H1 (cell line): ENCODE results near the gene MUC2. TPM values are rescaled to one million over a fixed set of nuclear protein-coding genes. Genes with fewer than 3 reads are reported as not detected.

Source experiments
- CTCF ChIA-PET: fragments of 300-600 bp; sonication (Branson Sonifier 250); formaldehyde crosslinking; loops from one replicate; lab custom pipeline; 2021; ENCODE audit not compliant: partially characterized antibody; lab: Charles Lee
- POLR2A ChIA-PET: fragments of 300-600 bp; sonication (Branson Sonifier 250); formaldehyde crosslinking; loops from one replicate; lab custom pipeline; 2021; ENCODE audit warnings: inconsistent platforms; ENCODE audit not compliant: partially characterized antibody; lab: Charles Lee
- DNase-seq, 2 experiments: peaks; one replicate each; pipeline versions ENCODE4 v3.0.0 to v3.0.0-alpha.2; 2010 to 2022; ENCODE audit warnings: low spot score in 2 of 2, low read depth in 1 of 2, mixed read lengths in 1 of 2
- FAIRE-seq: peaks from 2 replicates; lab custom pipeline; 2011; peaks lifted over from hg19 to GRCh38; lab: Jason Lieb, UNC
- H2AFZ ChIP-seq: 2 replicates; pipeline ENCODE4 v1.8.1; 2012; ENCODE audit warnings: low read length, inconsistent platforms
- H2AK5ac ChIP-seq: 2 replicates; pipeline ENCODE4 v1.6.1; 2013; ENCODE audit warnings: low read depth, low read length
- H2BK120ac ChIP-seq: replicated peaks from 2 replicates; pipeline ENCODE3; 2013; ENCODE audit warnings: low read depth, low read length, inconsistent platforms
- H2BK12ac ChIP-seq: 2 replicates; pipeline ENCODE4 v1.6.1; 2013; ENCODE audit warnings: low read depth, low read length
- H2BK15ac ChIP-seq: 2 replicates; pipeline ENCODE4 v1.6.1; 2013; ENCODE audit warnings: low read length
- H2BK20ac ChIP-seq: 2 replicates; pipeline ENCODE4 v1.6.1; 2013; ENCODE audit warnings: low read length
- H2BK5ac ChIP-seq: 2 replicates; pipeline ENCODE4 v1.6.1; 2013; ENCODE audit warnings: low read depth, low read length
- H3K14ac ChIP-seq: 2 replicates; pipeline ENCODE4 v1.6.1; 2013; ENCODE audit warnings: inconsistent platforms; ENCODE audit not compliant: insufficient read length
- H3K18ac ChIP-seq: 2 replicates; pipeline ENCODE4 v1.6.1; 2013; ENCODE audit warnings: low read length; ENCODE audit errors: extremely low read depth
- H3K23ac ChIP-seq: 2 replicates; pipeline ENCODE4 v1.6.1; 2013; ENCODE audit warnings: inconsistent platforms; ENCODE audit not compliant: insufficient read length
- H3K23me2 ChIP-seq: 2 replicates; pipeline ENCODE4 v1.6.1; 2013; ENCODE audit warnings: low read depth, low read length
- H3K27ac ChIP-seq: 2 replicates; pipeline ENCODE4 v1.6.1; 2011; ENCODE audit warnings: low read depth, low read length, inconsistent platforms
- H3K27me3 ChIP-seq, 4 experiments: replicated peaks in 1 of 4; 1 replicate in 1 of 4; 2 replicates in 3 of 4; pipeline versions ENCODE4 v1.6.1 to v1.8.1; 2011 to 2013; ENCODE audit warnings: low read length in 3 of 4, mild to moderate bottlenecking in 3 of 4, inconsistent platforms in 2 of 4, mixed read lengths in 2 of 4, moderate library complexity in 1 of 4; ENCODE audit not compliant: control insufficient read depth in 3 of 4, insufficient read depth in 3 of 4; ENCODE audit errors: extremely low read depth in 1 of 4
- H3K36me3 ChIP-seq, 4 experiments: 2 replicates each; pipeline versions ENCODE4 v1.6.1 to v1.8.1; 2011 to 2013; ENCODE audit warnings: mild to moderate bottlenecking in 4 of 4, low read length in 3 of 4, moderate library complexity in 2 of 4, control low read depth in 1 of 4, inconsistent platforms in 1 of 4; ENCODE audit not compliant: insufficient read depth in 4 of 4, control insufficient read depth in 2 of 4
- H3K4ac ChIP-seq: replicated peaks from 2 replicates; pipeline ENCODE3; 2013; ENCODE audit warnings: low read length, low read depth, mixed read lengths, inconsistent platforms; ENCODE audit not compliant: insufficient read length
- H3K4me1 ChIP-seq, 4 experiments: replicated peaks in 1 of 4; 1 replicate in 1 of 4; 2 replicates in 3 of 4; pipeline versions ENCODE4 v1.6.1 to v1.8.1; 2011 to 2013; ENCODE audit warnings: low read length in 3 of 4, inconsistent platforms in 2 of 4, mixed read lengths in 1 of 4; ENCODE audit not compliant: insufficient read depth in 4 of 4, control insufficient read depth in 3 of 4
- H3K4me2 ChIP-seq, 2 experiments: 2 replicates each; pipeline versions ENCODE4 v1.6.1 to v1.8.1; 2011 to 2013; ENCODE audit warnings: low read depth in 2 of 2, low read length in 2 of 2, control low read depth in 1 of 2, inconsistent platforms in 1 of 2, mild to moderate bottlenecking in 1 of 2; ENCODE audit not compliant: insufficient read depth in 1 of 2
- H3K4me3 ChIP-seq, 4 experiments: fragments of 200-600, 300-600 bp in 1 of 4; sonication (generic), shearing (Covaris generic), sonication (Bioruptor Twin) in 1 of 4; 2 replicates each; pipeline versions ENCODE4 v1.5.1 to v1.8.1; 2011 to 2016; ENCODE audit warnings: low read length in 4 of 4, low read depth in 3 of 4, control low read depth in 2 of 4, inconsistent platforms in 2 of 4, mild to moderate bottlenecking in 2 of 4, mixed read lengths in 1 of 4, moderate library complexity in 1 of 4; ENCODE audit not compliant: insufficient read depth in 2 of 4; ENCODE audit errors: extremely low read depth in 1 of 4
- H3K56ac ChIP-seq: replicated peaks from 2 replicates; pipeline ENCODE3; 2013; ENCODE audit warnings: low read depth, mild to moderate bottlenecking, mixed read lengths, low read length, inconsistent platforms; ENCODE audit not compliant: insufficient read length
- H3K79me1 ChIP-seq: 2 replicates; pipeline ENCODE4 v1.6.1; 2013; ENCODE audit warnings: low read depth, low read length, control low read depth
- H3K79me2 ChIP-seq, 2 experiments: 2 replicates each; pipeline versions ENCODE4 v1.6.1 to v1.8.1; 2012 to 2013; ENCODE audit warnings: low read length in 2 of 2, mild to moderate bottlenecking in 2 of 2, inconsistent platforms in 1 of 2; ENCODE audit not compliant: insufficient read depth in 2 of 2, control insufficient read depth in 1 of 2
- H3K9ac ChIP-seq, 4 experiments: replicated peaks in 1 of 4; 1 replicate in 1 of 4; 2 replicates in 3 of 4; pipeline versions ENCODE4 v1.6.1 to v1.8.1; 2011 to 2013; ENCODE audit warnings: low read depth in 3 of 4, low read length in 3 of 4, control low read depth in 2 of 4, mild to moderate bottlenecking in 2 of 4, moderate library complexity in 2 of 4, inconsistent platforms in 1 of 4; ENCODE audit errors: extremely low read depth in 1 of 4
- H3K9me3 ChIP-seq, 2 experiments: 2 replicates each; pipeline versions ENCODE4 v1.6.1 to v1.8.1; 2012 to 2013; ENCODE audit warnings: mild to moderate bottlenecking in 2 of 2, moderate library complexity in 2 of 2, control low read depth in 1 of 2, inconsistent platforms in 1 of 2, low read depth in 1 of 2, low read length in 1 of 2, mixed read lengths in 1 of 2; ENCODE audit not compliant: insufficient read depth in 2 of 2
- H4K20me1 ChIP-seq, 2 experiments: replicated peaks in 1 of 2; 2 replicates each; pipeline versions ENCODE3 to v1.8.1; 2011 to 2013; ENCODE audit warnings: inconsistent platforms in 2 of 2, low read length in 2 of 2, mild to moderate bottlenecking in 1 of 2; ENCODE audit not compliant: insufficient read depth in 2 of 2, control insufficient read depth in 1 of 2
- H4K5ac ChIP-seq: 2 replicates; pipeline ENCODE4 v1.6.1; 2013; ENCODE audit warnings: low read length, low read depth, mixed read lengths, inconsistent platforms; ENCODE audit not compliant: insufficient read length
- H4K8ac ChIP-seq: 2 replicates; pipeline ENCODE4 v1.8.0; 2013; ENCODE audit warnings: mild to moderate bottlenecking, moderate library complexity, low read length, inconsistent platforms; ENCODE audit not compliant: insufficient read depth; ENCODE audit errors: extremely low read depth
- H4K91ac ChIP-seq: replicated peaks from 2 replicates; pipeline ENCODE3; 2013; ENCODE audit warnings: low read length, mixed read lengths, inconsistent platforms; ENCODE audit not compliant: insufficient read length
- RBBP5 ChIP-seq: IDR thresholded peaks from 2 replicates; pipeline ENCODE4 v1.7.1; 2012; ENCODE audit warnings: low read depth, mild to moderate bottlenecking, inconsistent platforms, low read length, moderate library complexity, borderline replicate concordance
- SIN3A ChIP-seq, 2 experiments: IDR thresholded peaks in 1 of 2; conservative IDR thresholded peaks in 1 of 2; 2 replicates each; pipeline ENCODE4 v1.6.1; 2011 to 2012; ENCODE audit warnings: low read length in 2 of 2, improper control_type of control experiment in 1 of 2, low read depth in 1 of 2, mild to moderate bottlenecking in 1 of 2
- WGBS, 2 experiments: shearing (Covaris generic) in 1 of 2; methylation state at CpG; one replicate each; pipeline versions ENCODE4 v1.1.6 to v1.1.7; 2013 to 2015; ENCODE audit warnings: low lambda C conversion rate in 2 of 2, mixed read lengths in 2 of 2, inconsistent platforms in 1 of 2, low coverage in 1 of 2, missing lambda C conversion rate in 1 of 2; ENCODE audit not compliant: insufficient replicate concordance in 2 of 2, insufficient coverage in 1 of 2, insufficient read length in 1 of 2; ENCODE audit errors: extremely low coverage in 1 of 2, missing lambda C conversion rate in 1 of 2; 5-methylcytosine and 5-hydroxymethylcytosine counted together
- polyA plus RNA-seq, 7 experiments: library from polyadenylated mRNA; depleted of rRNA in 3 of 7; stranded (reverse) in 5 of 7; unstranded in 2 of 7; fragments of >200 nt in 5 of 7; fragments of 200-250 nt in 2 of 7; gene quantifications; 1 replicate in 5 of 7; 2 replicates in 1 of 7; 4 replicates in 1 of 7; pipeline versions ENCODE4 v1.2.1 to v1.2.3, GENCODE V29; 2011 to 2013; ENCODE audit warnings: missing spikeins in 2 of 7, mixed read lengths in 2 of 7
- total RNA-seq: library from RNA; stranded (reverse); fragmentation: NEBNext Ultra II Directional; extraction: Animal tissue kit (Norgen Biotek cat#: 25700); gene quantifications from 2 replicates; pipeline ENCODE4 v1.2.1, GENCODE V29; 2021

Gene MUC2
- total and polyA plus RNA-seq, 2 of the 8 experiments (the other 6 are each of a cell fraction or from before 2014, with no cell fraction given): not detected

DNA sequence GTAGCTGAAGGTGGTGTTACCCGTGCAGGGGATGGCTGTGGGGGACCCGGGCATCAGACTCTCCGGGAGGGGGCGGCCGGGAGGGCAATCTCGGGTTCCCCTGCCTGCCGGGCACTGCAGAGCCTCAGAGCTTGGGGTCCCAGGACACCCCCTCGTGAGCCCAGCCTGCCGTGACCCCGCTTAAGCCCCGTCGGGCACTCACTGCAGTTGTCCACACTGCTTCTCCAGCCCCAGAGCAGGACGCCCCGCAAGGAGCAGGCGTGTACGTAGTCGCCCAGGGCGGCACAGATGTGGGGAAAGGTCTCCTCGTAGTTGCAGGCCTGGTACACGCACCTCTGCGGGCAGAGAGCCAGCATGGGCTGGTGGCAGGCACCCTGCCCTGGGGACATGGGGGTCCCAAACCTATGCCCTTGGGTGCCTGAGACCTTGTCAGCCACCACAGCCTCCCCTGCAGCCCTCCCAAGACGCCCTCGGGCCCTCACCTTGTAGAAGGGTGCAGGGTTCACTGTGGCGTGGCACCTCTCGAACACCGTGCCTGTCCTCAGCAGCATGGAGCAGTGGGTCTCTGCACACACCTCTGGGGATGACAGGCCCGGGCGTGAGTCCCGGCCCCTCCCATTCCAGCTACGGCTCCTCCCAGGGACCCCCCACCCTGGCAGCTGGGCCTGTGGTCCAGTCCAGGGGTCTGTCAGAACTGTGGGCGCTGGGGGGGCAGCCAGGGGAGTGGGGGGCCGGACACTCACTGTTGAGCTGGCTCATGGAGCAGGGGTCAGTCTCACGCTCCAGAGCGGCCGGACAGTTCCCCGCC is 47.0 kb upstream of the MUC2 start:
- no peak overlapping the region for H4K91ac ChIP-seq
- H2AFZ ChIP-seq: no peak overlapping the region
- H3K4me2 ChIP-seq: no peak overlapping the region
- no peaks in the 10 kb centered on the region; a peak in 1 of 8 replicates for H3K36me3 ChIP-seq
- no peaks in the 10 kb centered on the region for H3K4me1 ChIP-seq
- 90% methylated on average over 26 of the region's 36 CpGs; no CpG with 5 or more reads in 1 of the 2 experiments for WGBS, 2 experiments
- H3K79me2 ChIP-seq: no peaks in the 10 kb centered on the region
- H3K56ac ChIP-seq: no peak overlapping the region
- H3K14ac ChIP-seq: no peak overlapping the region
- H3K27me3 ChIP-seq: no peaks in the 10 kb centered on the region
- H4K5ac ChIP-seq: no peak overlapping the region
- no peak overlapping the region for H3K23ac ChIP-seq
- ChIA-PET POLR2A (interaction anchor here (0.9 to 2.5 kb wide), 2 partner anchors 12 to 15 kb away, joined by 3 to 12 read pairs; no protein-coding TSS in a partner anchor), CTCF (interaction anchor here (0.5 to 1.3 kb wide), 3 partner anchors 138 to 806 kb away, joined by 3 read pairs; no protein-coding TSS in a partner anchor)
- no peak overlapping the region for H2BK5ac ChIP-seq
- H2BK12ac ChIP-seq: no peak overlapping the region
- no peak overlapping the region for H2BK15ac ChIP-seq
- FAIRE-seq: no peak
- H4K20me1 ChIP-seq: peaks cover 0 to 11% of the 10 kb centered on the region in 2 experiments
- H2BK120ac ChIP-seq: no peak overlapping the region
- no peak overlapping the region for H3K27ac ChIP-seq
- no peak overlapping the region for H2AK5ac ChIP-seq
- DNase-seq: no peak
- TF ChIP-seq RBBP5 (no peak), SIN3A (conservative IDR thresholded peaks at IDR 0.05 in 1 of 2, IDR thresholded peaks at IDR 0.05 in 1 of 2; ENCODE audit: low read depth in 1 of 2, low read length in 2 of 2) (no peak)
- no peak overlapping the region; the same call in 1 of the 2 replicates for H3K18ac ChIP-seq
- H3K9me3 ChIP-seq: no peaks in the 10 kb centered on the region
- H3K79me1 ChIP-seq: peaks cover 4% of the 10 kb centered on the region; the same call in 1 of the 2 replicates
- H3K4me3 ChIP-seq: no peak overlapping the region
- H2BK20ac ChIP-seq: no peak overlapping the region
- H3K23me2 ChIP-seq: peaks cover 12% of the 10 kb centered on the region
- H4K8ac ChIP-seq: no peak overlapping the region
- no peak overlapping the region for H3K4ac ChIP-seq
- no peak overlapping the region for H3K9ac ChIP-seq
